ENCODE results near the gene RBM14.
"Not testable (repeated sequence)": the region's sequence is repeated elsewhere in the genome, so short reads cannot be mapped to it uniquely, and the experiment has no call there.

DNA sequence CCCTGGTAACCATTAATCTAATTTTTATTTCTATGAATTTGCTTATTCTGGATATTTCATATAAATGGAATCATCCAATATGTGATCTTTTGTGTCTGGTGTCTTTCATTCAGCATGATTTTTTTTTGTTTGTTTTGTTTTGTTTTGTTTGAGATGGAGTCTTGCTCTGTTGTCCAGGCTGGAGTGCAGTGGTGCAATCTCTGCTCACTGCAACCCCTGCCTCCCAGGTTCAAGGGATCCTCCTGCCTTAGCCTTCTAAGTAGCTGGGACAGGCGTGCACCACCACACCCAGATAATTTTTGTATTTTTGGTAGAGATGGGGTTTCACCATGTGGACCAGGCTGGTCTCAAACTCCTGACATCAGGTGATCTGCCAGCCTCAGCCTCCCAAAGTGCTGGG lies 31.0 kb upstream of the RBM14 start:
- not testable (repeated sequence) for TF ChIP-seq ZNF274 (IDR thresholded peaks at IDR 0.05; ENCODE audit: low read depth, low read length); SUZ12 (IDR thresholded peaks at IDR 0.05; ENCODE audit: extremely low read depth, insufficient read depth, insufficient read length); YY1 (IDR thresholded peaks at IDR 0.05; ENCODE audit: insufficient read depth, insufficient read length)

Measured in NT2/D1 (cell line).